HG03108 (cell line): ENCODE measurements around the gene CCDC81.

Experiments
- ATAC-seq: cut with Tn5 transposase; IDR thresholded peaks from one replicate; pipeline ENCODE4 v1.9.1; 2021; ENCODE audit warnings: moderate library complexity; ENCODE audit not compliant: unreplicated experiment

Gene CCDC81

GRCh38 chr11:86463120-86463519, 88.4 kb downstream of the CCDC81 start:
- no peak for ATAC-seq

- no peak for ATAC-seq
Measured at GRCh38 chr11:86463955-86464354, 89.3 kb downstream of the CCDC81 start.

GRCh38 chr11:86464509-86465221, 90.0 kb downstream of the CCDC81 start:
- ATAC-seq: no peak

GRCh38 chr11:86468169-86468568, 93.5 kb downstream of the CCDC81 start:
- ATAC-seq: no peak

- no peak for ATAC-seq
Measured at GRCh38 chr11:86469491-86470388, 95.1 kb downstream of the CCDC81 start.
